ENCODE data around the gene MAGOH.

The MAGOH gene

DNA sequence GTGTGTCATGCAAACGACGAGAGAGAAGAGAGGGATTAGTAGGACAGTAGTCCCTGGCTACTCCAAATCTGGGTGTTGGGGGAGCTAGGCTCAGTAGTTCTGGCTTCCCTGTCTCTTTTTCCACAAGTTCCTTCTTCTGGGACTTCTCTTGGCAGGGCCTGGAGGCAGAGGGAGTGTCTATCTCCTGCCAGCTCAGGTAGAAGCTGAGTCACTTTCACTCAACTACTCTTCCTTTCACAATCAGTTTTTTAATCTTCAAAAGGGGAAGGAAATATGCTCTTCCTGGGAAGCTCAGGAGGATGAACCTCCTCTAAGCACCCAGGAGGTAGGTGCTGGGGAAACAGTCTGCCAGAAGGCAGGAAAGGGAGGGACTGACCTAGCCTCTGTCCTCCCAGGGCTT is 35.2 kb upstream of the MAGOH start:
- Histone ChIP-seq H3K4me2 (ENCODE audit: low read length) (no peak overlapping the region), H3K36me3 (replicated peaks; ENCODE audit: low read depth, low read length) (peaks cover 23% of the 10 kb centered on the region), H3K79me2 (ENCODE audit: low read length) (no peaks in the 10 kb centered on the region), H3K27ac (ENCODE audit: low read length) (no peak overlapping the region), H2AFZ (ENCODE audit: low read depth, low read length) (no peak overlapping the region), H3K4me3 (ENCODE audit: low read length) (no peak overlapping the region), H3K9me3 (ENCODE audit: insufficient read depth, low read length) (no peaks in the 10 kb centered on the region), H3K27me3 (ENCODE audit: low read depth, low read length) (no peaks in the 10 kb centered on the region), H3K9ac (ENCODE audit: low read length) (no peak overlapping the region), H3K4me1 (ENCODE audit: low read length) (peaks cover 31% of the 10 kb centered on the region), H4K20me1 (ENCODE audit: insufficient read depth, low read length) (no peaks in the 10 kb centered on the region)
- TF ChIP-seq, protein P1, sequence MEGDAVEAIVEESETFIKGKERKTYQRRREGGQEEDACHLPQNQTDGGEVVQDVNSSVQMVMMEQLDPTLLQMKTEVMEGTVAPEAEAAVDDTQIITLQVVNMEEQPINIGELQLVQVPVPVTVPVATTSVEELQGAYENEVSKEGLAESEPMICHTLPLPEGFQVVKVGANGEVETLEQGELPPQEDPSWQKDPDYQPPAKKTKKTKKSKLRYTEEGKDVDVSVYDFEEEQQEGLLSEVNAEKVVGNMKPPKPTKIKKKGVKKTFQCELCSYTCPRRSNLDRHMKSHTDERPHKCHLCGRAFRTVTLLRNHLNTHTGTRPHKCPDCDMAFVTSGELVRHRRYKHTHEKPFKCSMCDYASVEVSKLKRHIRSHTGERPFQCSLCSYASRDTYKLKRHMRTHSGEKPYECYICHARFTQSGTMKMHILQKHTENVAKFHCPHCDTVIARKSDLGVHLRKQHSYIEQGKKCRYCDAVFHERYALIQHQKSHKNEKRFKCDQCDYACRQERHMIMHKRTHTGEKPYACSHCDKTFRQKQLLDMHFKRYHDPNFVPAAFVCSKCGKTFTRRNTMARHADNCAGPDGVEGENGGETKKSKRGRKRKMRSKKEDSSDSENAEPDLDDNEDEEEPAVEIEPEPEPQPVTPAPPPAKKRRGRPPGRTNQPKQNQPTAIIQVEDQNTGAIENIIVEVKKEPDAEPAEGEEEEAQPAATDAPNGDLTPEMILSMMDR (IDR thresholded peaks at IDR 0.05; ENCODE audit: low read depth, low read length), result no peak
- TF ChIP-seq EZH2phosphoT487 (IDR thresholded peaks at IDR 0.05; ENCODE audit: low read depth), result no peak

DNA sequence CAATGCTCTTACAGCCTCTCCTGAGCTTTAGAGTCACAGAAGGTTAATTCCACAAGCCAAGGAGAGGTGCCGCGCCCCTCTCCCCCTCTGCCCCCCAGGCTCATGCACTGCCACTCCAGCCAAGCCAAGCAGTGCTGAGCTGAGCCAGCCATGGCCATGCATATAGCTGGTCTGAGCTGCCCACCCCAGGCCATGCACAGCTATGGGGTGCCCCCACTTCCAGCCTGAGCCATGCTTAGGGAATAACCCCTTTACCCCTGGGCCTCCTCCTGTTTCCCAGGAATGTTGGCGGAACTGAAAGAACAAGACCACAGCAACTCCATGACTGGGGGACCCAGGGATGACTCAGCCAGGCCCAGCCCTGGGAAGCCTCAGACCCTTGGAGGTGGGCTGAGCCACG is 34.0 kb upstream of the MAGOH start:
- Histone ChIP-seq H3K4me2 (ENCODE audit: low read length) (no peak overlapping the region), H3K27ac (ENCODE audit: low read length) (no peak overlapping the region), H3K9me3 (ENCODE audit: insufficient read depth, low read length) (no peaks in the 10 kb centered on the region), H3K9ac (ENCODE audit: low read length) (no peak overlapping the region), H3K79me2 (ENCODE audit: low read length) (no peaks in the 10 kb centered on the region), H3K4me3 (ENCODE audit: low read length) (no peak overlapping the region), H2AFZ (ENCODE audit: low read depth, low read length) (no peak overlapping the region), H3K36me3 (replicated peaks; ENCODE audit: low read depth, low read length) (peaks cover 26% of the 10 kb centered on the region), H4K20me1 (ENCODE audit: insufficient read depth, low read length) (no peaks in the 10 kb centered on the region), H3K27me3 (ENCODE audit: low read depth, low read length) (no peaks in the 10 kb centered on the region), H3K4me1 (ENCODE audit: low read length) (peaks cover 31% of the 10 kb centered on the region)
- TF ChIP-seq, protein P1 (IDR thresholded peaks at IDR 0.05; ENCODE audit: low read depth, low read length), result no peak
- no peak for TF ChIP-seq EZH2phosphoT487 (IDR thresholded peaks at IDR 0.05; ENCODE audit: low read depth)

DNA sequence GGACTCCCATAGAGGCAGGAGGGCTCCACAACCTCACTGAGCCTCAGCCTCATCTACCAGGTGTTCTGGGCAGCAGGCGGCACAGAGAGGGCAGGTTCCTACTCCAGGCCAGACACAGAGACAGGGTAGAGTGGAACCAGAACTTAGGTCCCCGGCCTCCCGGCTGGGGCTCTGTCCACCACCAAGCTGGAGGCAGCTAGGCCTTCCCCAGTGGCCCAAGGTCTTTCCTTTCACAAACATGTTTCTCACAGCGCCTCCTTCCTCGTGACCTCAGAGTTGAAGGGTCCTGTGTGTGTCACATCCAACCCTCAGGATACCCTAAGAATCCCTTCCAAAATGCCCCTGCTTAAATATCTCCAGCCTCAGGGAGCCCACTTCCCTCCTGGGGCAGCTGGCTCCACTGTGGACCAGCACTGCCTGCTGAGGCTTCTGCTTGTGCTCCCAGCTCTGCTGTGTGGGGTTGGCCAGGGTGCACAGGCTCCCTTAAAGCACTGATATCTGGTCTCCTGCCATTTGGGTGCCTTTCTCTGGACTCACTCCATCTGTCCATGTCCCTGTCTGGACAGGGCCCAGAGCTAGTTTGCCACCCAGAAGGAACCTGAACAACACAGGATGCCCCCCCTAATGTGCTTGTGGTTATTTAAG is 33.2 kb upstream of the MAGOH start:
- no peaks in the 10 kb centered on the region for H3K27me3 ChIP-seq (ENCODE audit: low read depth, low read length)
- no peak overlapping the region for H2AFZ ChIP-seq (ENCODE audit: low read depth, low read length)
- TF ChIP-seq, protein P1 (IDR thresholded peaks at IDR 0.05; ENCODE audit: low read depth, low read length), result no peak
- no peak for TF ChIP-seq EZH2phosphoT487 (IDR thresholded peaks at IDR 0.05; ENCODE audit: low read depth)
- H3K9ac ChIP-seq (ENCODE audit: low read length), result no peak overlapping the region
- peaks cover 31% of the 10 kb centered on the region for H3K4me1 ChIP-seq (ENCODE audit: low read length)
- no peaks in the 10 kb centered on the region for H3K9me3 ChIP-seq (ENCODE audit: insufficient read depth, low read length)
- H4K20me1 ChIP-seq (ENCODE audit: insufficient read depth, low read length), result no peaks in the 10 kb centered on the region
- H3K27ac ChIP-seq (ENCODE audit: low read length), result peak overlapping the region; percentile 91; the same call in 1 of the 2 replicates
- H3K4me3 ChIP-seq (ENCODE audit: low read length), result no peak overlapping the region
- H3K36me3 ChIP-seq (replicated peaks; ENCODE audit: low read depth, low read length), result peaks cover 24% of the 10 kb centered on the region
- no peaks in the 10 kb centered on the region for H3K79me2 ChIP-seq (ENCODE audit: low read length)
- H3K4me2 ChIP-seq (ENCODE audit: low read length), result no peak overlapping the region

DNA sequence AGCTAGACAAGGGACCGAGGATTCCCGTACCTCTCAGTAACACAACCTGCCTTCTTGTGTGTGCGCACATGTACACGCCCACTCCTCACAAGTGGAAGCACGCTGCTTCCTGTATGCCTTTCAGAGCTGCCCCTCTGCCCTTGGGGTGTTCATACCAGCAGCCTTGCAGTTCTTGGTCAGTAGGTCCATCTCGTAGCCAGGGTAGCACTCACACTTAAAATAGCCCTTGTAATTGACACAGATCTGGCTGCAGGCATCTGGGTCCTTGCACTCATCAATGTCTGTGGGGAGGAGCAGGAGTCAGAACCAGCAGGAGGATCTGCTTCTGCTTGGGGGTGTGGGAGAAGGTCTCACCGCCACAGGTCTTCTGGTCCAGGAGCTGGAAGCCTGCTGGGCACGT is 32.6 kb upstream of the MAGOH start:
- Histone ChIP-seq H3K4me1 (ENCODE audit: low read length) (peaks cover 31% of the 10 kb centered on the region), H3K4me3 (ENCODE audit: low read length) (no peak overlapping the region; the same call in 1 of the 2 replicates), H3K27ac (ENCODE audit: low read length) (peak overlapping the region; percentile 91), H3K4me2 (ENCODE audit: low read length) (peak overlapping the region; percentile 73), H3K79me2 (ENCODE audit: low read length) (no peaks in the 10 kb centered on the region), H3K9ac (ENCODE audit: low read length) (peak overlapping the region; percentile 28; the same call in 1 of the 2 replicates), H2AFZ (ENCODE audit: low read depth, low read length) (no peak overlapping the region), H3K9me3 (ENCODE audit: insufficient read depth, low read length) (no peaks in the 10 kb centered on the region), H3K27me3 (ENCODE audit: low read depth, low read length) (no peaks in the 10 kb centered on the region), H3K36me3 (replicated peaks; ENCODE audit: low read depth, low read length) (peaks cover 26% of the 10 kb centered on the region), H4K20me1 (ENCODE audit: insufficient read depth, low read length) (no peaks in the 10 kb centered on the region)
- no peak for TF ChIP-seq EZH2phosphoT487 (IDR thresholded peaks at IDR 0.05; ENCODE audit: low read depth)
- TF ChIP-seq, protein P1 (IDR thresholded peaks at IDR 0.05; ENCODE audit: low read depth, low read length), result no peak
